ENCODE measurements around the gene ATP2B2. TPM values are rescaled to one million over a fixed set of nuclear protein-coding genes. Genes with fewer than 3 reads are reported as not detected.

The ATP2B2 gene
- total and polyA plus RNA-seq, 10 of the 15 experiments (the other 5 are each of a cell fraction or from before 2014, with no cell fraction given), result 0.04 TPM; not detected in 9

GRCh38 chr3:10500717-10501663 is 4.4 kb downstream of the ATP2B2 start (continued):
- TF ChIP-seq IRF3 (IDR thresholded peaks at IDR 0.05) (no peak), CBX3 (IDR thresholded peaks at IDR 0.05; ENCODE audit: borderline replicate concordance, low read depth) (no peak), TCF7 (IDR thresholded peaks at IDR 0.05; ENCODE audit: borderline replicate concordance) (no peak), CTCF (IDR thresholded peaks at IDR 0.05 in 2 of 3, conservative IDR thresholded peaks at IDR 0.05 in 1 of 3; ENCODE audit: control insufficient read depth in 2 of 3, extremely low read depth in 1 of 3, insufficient read depth in 1 of 3, low read depth in 3 of 3, low read length in 3 of 3) (no peak), ASH2L (IDR thresholded peaks at IDR 0.05; ENCODE audit: borderline replicate concordance, low read depth) (no peak), RELB (IDR thresholded peaks at IDR 0.05; ENCODE audit: low read depth) (no peak)
